ENCODE data around the gene PEG3. TPM values are rescaled to one million over a fixed set of nuclear protein-coding genes. Genes with fewer than 3 reads are reported as not detected.

Gene PEG3
- total RNA-seq, 6 experiments from 2014 or later = not detected

- H3K9me3 Mint-ChIP-seq = peaks cover 65% of the 10 kb centered on the region
- no peaks in the 10 kb centered on the region for H3K4me1 Mint-ChIP-seq (ENCODE audit: low read depth)
- no peak for DNase-seq
- H3K4me3 Mint-ChIP-seq = no peak overlapping the region
- H3K27ac Mint-ChIP-seq = no peak overlapping the region
- peaks cover 10% of the 10 kb centered on the region for H3K36me3 Mint-ChIP-seq (ENCODE audit: low read depth)
- no peaks in the 10 kb centered on the region; the same call in 1 of the 2 replicates for H3K27me3 Mint-ChIP-seq (ENCODE audit: insufficient read depth)
- TF ChIP-seq CTCF (IDR thresholded peaks at IDR 0.05) = no peak
Observed at GRCh38 chr19:56838024-56838908, 2.3 kb downstream of the PEG3 start.

- DNase-seq = no peak
- Mint-ChIP-seq H3K9me3 (peaks cover 66% of the 10 kb centered on the region), H3K27ac (no peak overlapping the region), H3K27me3 (ENCODE audit: insufficient read depth) (no peaks in the 10 kb centered on the region; the same call in 1 of the 2 replicates), H3K4me3 (no peak overlapping the region), H3K36me3 (ENCODE audit: low read depth) (peaks cover 10% of the 10 kb centered on the region), H3K4me1 (ENCODE audit: low read depth) (no peaks in the 10 kb centered on the region)
- no peak for TF ChIP-seq CTCF (IDR thresholded peaks at IDR 0.05)
Observed at GRCh38 chr19:56837492-56838023, 3.0 kb downstream of the PEG3 start.

GRCh38 chr19:56837004-56837403 is 3.5 kb downstream of the PEG3 start:
- H3K4me3 Mint-ChIP-seq = no peak overlapping the region
- peaks cover 10% of the 10 kb centered on the region for H3K36me3 Mint-ChIP-seq (ENCODE audit: low read depth)
- peaks cover 66% of the 10 kb centered on the region for H3K9me3 Mint-ChIP-seq
- no peak for DNase-seq
- no peaks in the 10 kb centered on the region; the same call in 1 of the 2 replicates for H3K27me3 Mint-ChIP-seq (ENCODE audit: insufficient read depth)
- H3K27ac Mint-ChIP-seq = no peak overlapping the region
- TF ChIP-seq CTCF (IDR thresholded peaks at IDR 0.05) = no peak
- H3K4me1 Mint-ChIP-seq (ENCODE audit: low read depth) = no peaks in the 10 kb centered on the region

- Mint-ChIP-seq H3K27ac (no peak overlapping the region), H3K36me3 (ENCODE audit: low read depth) (peaks cover 8% of the 10 kb centered on the region), H3K4me3 (no peak overlapping the region), H3K9me3 (peaks cover 59% of the 10 kb centered on the region), H3K27me3 (ENCODE audit: insufficient read depth) (no peaks in the 10 kb centered on the region; the same call in 1 of the 2 replicates), H3K4me1 (ENCODE audit: low read depth) (no peaks in the 10 kb centered on the region)
- no peak for TF ChIP-seq CTCF (IDR thresholded peaks at IDR 0.05)
- no peak for DNase-seq
Observed at GRCh38 chr19:56836059-56836458, 4.5 kb downstream of the PEG3 start.

- H3K9me3 Mint-ChIP-seq = peaks cover 57% of the 10 kb centered on the region
- H3K4me1 Mint-ChIP-seq (ENCODE audit: low read depth) = no peaks in the 10 kb centered on the region
Observed at GRCh38 chr19:56835401-56835800, 5.1 kb downstream of the PEG3 start.

More at GRCh38 chr19:56835401-56835800, 5.1 kb downstream of the PEG3 start:
- no peak overlapping the region for H3K27ac Mint-ChIP-seq
- no peak for DNase-seq
- TF ChIP-seq CTCF (IDR thresholded peaks at IDR 0.05) = no peak
- H3K4me3 Mint-ChIP-seq = no peak overlapping the region
- H3K27me3 Mint-ChIP-seq (ENCODE audit: insufficient read depth) = no peaks in the 10 kb centered on the region; the same call in 1 of the 2 replicates
- peaks cover 4% of the 10 kb centered on the region; the same call in 1 of the 2 replicates for H3K36me3 Mint-ChIP-seq (ENCODE audit: low read depth)

All from HFFc6 (cell line).